ENCODE data around the gene PHACTR3. TPM values are rescaled to one million over a fixed set of nuclear protein-coding genes. Genes with fewer than 3 reads are reported as not detected.

Gene PHACTR3
- polyA plus RNA-seq, 2 of the 4 experiments (the other 2 are of a cell fraction): not detected

GRCh38 chr20:59572515-59572914 is 31.8 kb upstream of the PHACTR3 start (continued):
- TF ChIP-seq REST (IDR thresholded peaks at IDR 0.05) (no peak), NR3C1 (IDR thresholded peaks at IDR 0.05) (no peak), HEYL (CRISPR knock-in tag; IDR thresholded peaks at IDR 0.05) (no peak), CEBPB (IDR thresholded peaks at IDR 0.05) (no peak), RAD21 (conservative IDR thresholded peaks at IDR 0.05 in 1 of 2, IDR thresholded peaks at IDR 0.05 in 1 of 2) (no peak)

- WGBS (ENCODE audit: missing lambda C conversion rate): 35% methylated on average over 8 of the region's 8 CpGs
- H3K4me2 ChIP-seq: no peak overlapping the region
- ATAC-seq: no peak
- no peak for FAIRE-seq
- POLR2A ChIA-PET: no interaction called here
- no peaks in the 10 kb centered on the region for H3K4me1 ChIP-seq
- H3K9me3 ChIP-seq: no peaks in the 10 kb centered on the region
- H3K4me3 ChIP-seq: no peak overlapping the region
- no peak overlapping the region for H3K27ac ChIP-seq
- TF ChIP-seq BHLHE40 (IDR thresholded peaks at IDR 0.05; ENCODE audit: low read depth, low read length): no peak
- TF ChIP-seq CBX2 (IDR thresholded peaks at IDR 0.05; ENCODE audit: borderline replicate concordance, low read depth): no peak
- CTCF ChIA-PET: interaction anchor here (0.9 to 5.6 kb wide), 7 partner anchors 9 to 276 kb away, joined by 3 to 75 read pairs (median 6); no protein-coding TSS in a partner anchor
- no peak for DNase-seq (ENCODE audit: low read depth in 1 of 2, low spot score in 1 of 2)
Measured at GRCh38 chr20:59573837-59574236, 30.5 kb upstream of the PHACTR3 start.

- ChIA-PET CTCF (interaction anchor here (1.3 to 5.6 kb wide), 6 partner anchors 9 to 178 kb away, joined by 3 to 75 read pairs (median 20); no protein-coding TSS in a partner anchor), POLR2A (no interaction called here)
- TF ChIP-seq HEYL (CRISPR knock-in tag; IDR thresholded peaks at IDR 0.05) (no peak), ELK1 (IDR thresholded peaks at IDR 0.05; ENCODE audit: low read depth, low read length) (no peak), CHD4 (IDR thresholded peaks at IDR 0.05; ENCODE audit: borderline replicate concordance) (no peak), RFX5 (IDR thresholded peaks at IDR 0.05) (no peak), FOSL2 (IDR thresholded peaks at IDR 0.05) (no peak), FOSL2 (CRISPR knock-in tag; IDR thresholded peaks at IDR 0.05) (no peak), HOXB13 (CRISPR knock-in tag; IDR thresholded peaks at IDR 0.05; ENCODE audit: low read depth) (no peak), REST (IDR thresholded peaks at IDR 0.05) (no peak), ATOH8 (CRISPR knock-in tag; IDR thresholded peaks at IDR 0.05; ENCODE audit: low read depth) (no peak), EHF (CRISPR knock-in tag; IDR thresholded peaks at IDR 0.05) (no peak), NPAS2 (CRISPR knock-in tag; IDR thresholded peaks at IDR 0.05; ENCODE audit: borderline replicate concordance) (no peak), HOXB5 (CRISPR knock-in tag; IDR thresholded peaks at IDR 0.05) (no peak), JUNB (IDR thresholded peaks at IDR 0.05) (no peak), RNF2 (IDR thresholded peaks at IDR 0.05; ENCODE audit: borderline replicate concordance, low read depth) (no peak)
- Histone ChIP-seq H3K27ac (no peak overlapping the region), H3K4me3 (no peak overlapping the region), H3K9me3 (no peaks in the 10 kb centered on the region), H3K4me1 (no peaks in the 10 kb centered on the region), H3K4me2 (no peak overlapping the region)
- DNase-seq (ENCODE audit: low read depth in 1 of 2, low spot score in 1 of 2): no peak
- FAIRE-seq: no peak
- ATAC-seq: no peak
- WGBS (ENCODE audit: missing lambda C conversion rate): 16% methylated on average over 3 of the region's 3 CpGs
Measured at GRCh38 chr20:59574308-59574707, 30.0 kb upstream of the PHACTR3 start.

Measured in A549 (cell line).